Measurements from ENCODE around the gene TM4SF1.

The TM4SF1 gene

DNA sequence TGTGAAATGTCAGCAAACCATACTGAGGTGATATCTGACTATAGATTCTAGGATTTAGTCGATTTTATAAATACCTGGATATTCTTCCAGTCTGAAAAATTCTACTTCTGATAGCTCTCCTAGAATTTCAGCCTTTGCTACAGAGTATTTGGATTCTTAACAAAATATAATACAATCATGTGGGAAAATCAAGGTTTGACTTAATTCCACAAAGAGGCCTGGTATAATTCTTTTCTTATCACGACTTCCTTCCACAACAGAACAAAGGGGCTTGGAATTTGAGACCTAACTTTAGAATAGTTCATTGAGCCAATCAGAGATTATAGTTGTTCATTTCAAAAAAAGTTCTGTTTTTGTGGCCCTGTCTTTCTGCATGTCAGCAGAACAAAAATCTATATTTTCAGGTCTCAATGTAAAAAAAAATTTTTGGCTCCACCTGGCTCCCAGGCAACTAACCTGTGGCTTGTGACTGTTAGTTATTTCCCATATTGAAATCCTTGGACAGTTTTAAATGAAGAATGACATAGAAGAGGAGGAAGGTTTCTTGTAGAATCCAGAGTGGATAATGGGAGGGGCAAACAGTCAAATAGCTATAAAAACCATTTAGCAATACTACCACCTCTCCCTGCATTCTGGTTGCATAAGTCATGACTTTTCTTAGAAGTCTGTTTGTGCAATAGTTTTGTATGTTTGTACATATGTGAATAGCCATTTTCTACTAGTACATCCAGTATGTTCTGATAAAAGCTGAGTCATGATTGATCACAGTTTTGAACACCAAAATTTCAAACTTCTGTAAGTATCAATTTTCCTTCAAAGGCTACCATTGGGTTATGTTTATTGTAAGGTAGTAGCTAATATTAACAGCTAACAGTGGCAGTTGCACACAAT, 4.0 kb downstream of the TM4SF1 start:
- ATAC-seq, result no peak

DNA sequence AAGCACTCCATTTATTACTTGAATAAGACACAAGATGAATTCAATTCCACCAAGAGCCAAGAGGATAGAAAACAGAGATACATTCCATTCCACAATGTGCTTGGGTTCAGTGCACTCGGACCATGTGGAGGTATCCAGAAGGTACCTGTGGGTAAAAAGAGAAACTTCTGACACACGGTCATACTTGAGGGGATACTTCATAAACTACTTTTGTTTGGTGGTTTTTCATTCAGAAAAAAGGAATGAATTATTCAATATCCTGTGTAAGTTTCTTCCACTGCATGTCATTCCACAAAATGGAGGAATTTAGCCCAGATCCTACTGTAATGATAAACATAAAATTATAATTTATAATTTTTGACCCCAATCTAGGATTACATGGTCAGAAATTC, 5.7 kb downstream of the TM4SF1 start:
- ATAC-seq, result no peak

DNA sequence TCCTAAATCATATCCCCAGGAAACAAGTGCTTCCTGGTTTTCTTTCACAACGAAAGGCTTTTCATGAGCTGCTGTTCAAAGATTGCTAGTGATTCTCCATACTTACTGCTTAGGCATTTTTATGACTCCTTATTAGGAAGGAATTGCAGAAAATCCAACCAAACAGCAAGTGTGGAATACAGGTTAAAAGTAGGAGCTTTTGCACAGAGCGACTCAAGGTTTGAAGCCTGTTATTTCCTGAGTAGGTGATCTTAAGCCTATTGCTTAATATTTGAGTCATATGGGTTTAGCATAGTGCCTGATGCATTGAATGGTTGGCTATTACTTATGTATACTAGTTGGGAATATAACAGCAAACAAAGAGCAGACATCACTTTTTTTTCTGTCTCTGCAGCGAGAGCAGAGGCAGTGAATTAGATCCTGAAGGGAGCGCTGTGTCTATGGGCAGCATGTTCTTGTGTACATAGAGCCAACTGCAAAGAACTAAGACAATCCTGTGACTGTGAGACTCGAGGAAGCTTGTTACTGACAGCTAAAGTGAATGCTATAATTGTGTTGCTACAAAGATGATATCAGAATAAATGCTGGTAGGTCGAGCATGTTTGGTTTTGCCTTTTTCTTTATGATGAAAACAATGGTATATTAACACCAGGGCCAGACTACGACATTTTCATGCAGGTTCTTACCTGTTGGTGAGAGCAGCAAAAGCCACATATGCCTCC, 6.3 kb downstream of the TM4SF1 start:
- ATAC-seq, result no peak

DNA sequence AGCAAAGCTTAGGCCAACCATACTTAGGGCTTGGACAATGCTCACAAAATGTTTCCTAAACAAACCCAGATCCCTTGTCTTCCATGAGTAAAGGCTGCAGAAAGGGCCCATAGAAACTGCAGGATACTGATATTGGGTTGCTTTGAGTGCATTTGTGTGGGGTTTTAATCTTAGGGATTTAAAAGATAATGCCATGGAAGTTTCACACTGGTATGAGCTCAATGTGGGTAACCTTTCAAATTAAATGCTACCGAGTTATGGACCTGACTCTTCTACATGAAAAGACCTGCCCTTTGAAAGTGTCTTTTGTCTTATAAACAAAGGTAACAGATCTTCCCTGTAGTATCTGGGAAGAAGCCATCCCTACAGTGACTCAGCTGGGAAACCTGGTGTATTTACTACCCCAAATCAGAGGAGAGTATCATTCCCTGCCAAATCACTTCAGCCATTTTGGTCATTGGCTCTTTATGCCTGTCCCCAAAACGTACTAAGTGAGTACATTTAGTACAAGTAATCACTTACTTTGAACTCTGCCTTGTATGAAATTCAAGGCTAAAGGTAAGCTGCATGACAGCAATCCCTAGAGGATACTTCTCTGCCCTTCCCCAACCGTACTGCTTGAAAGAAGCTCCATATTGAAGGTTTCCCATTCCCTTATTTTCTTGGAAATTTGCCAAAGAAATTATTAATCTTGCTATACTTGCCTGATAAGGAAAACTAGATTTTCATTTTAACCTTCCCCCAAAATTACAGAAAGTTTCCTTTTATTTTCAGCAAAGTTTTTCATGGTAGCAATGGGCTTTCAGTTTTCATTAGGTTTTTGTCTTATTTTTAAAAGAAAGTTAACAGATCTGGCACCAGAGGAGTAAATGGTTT, 7.2 kb downstream of the TM4SF1 start:
- ATAC-seq, result no peak

DNA sequence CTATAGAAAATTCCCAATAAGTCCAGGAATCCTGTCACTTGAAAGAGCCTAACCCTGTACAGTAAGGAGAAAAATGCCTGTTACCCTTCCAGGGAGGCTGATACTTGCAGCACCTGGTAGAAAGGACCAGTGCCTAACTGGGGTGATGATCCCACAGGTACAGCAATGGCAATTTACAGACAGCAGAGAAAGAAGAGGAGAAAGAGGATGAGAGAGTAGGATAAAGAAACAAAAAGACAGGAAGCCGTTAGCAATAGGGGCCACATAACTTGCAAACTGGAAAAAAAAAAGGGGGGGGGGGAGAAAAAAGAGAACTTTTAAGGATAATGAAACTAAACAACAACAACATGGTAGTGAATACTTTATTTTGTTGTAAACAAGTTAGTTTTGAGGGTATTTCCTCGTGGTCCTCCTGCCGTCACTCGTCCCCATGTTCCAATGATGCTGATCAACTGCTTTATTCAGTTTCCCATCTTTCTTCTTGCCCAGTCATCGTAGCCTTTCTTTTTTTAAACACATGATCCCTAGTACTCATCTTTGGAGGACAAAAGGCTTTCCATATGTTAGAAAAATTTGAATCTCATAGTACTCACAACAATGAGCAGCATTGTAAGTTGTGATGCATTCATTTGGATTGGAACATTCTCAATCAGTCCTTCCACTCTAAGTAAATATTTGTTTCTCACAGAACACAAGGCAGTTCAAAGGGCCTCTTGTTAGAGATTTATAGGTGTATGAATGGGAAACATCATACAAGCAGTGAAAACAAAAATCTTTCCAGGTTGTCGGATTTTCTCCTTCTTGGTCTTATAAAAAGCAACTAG, 8.6 kb downstream of the TM4SF1 start:
- no peak for ATAC-seq

DNA sequence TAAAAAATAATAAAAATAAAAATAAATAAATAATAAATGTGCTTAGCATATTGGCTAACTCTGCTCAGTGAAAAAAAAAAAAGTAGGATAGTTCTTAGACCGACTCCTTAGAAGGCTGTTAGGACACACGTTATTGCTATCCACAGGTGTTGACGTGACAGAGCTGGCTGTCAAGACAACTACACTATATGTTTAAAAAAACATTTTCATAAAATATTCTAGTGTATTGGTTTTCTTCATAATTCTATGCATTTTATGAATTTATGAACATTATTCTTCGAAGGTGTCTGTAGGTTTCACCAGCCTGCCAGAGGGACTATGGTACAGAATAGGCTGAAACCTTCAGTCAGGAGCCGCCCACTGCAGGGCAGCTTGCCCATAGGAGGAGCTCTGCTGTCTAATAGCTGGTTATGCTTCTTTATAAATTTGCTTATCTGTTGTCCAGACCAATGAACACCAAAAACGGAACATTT, 9.2 kb downstream of the TM4SF1 start:
- no peak for ATAC-seq

DNA sequence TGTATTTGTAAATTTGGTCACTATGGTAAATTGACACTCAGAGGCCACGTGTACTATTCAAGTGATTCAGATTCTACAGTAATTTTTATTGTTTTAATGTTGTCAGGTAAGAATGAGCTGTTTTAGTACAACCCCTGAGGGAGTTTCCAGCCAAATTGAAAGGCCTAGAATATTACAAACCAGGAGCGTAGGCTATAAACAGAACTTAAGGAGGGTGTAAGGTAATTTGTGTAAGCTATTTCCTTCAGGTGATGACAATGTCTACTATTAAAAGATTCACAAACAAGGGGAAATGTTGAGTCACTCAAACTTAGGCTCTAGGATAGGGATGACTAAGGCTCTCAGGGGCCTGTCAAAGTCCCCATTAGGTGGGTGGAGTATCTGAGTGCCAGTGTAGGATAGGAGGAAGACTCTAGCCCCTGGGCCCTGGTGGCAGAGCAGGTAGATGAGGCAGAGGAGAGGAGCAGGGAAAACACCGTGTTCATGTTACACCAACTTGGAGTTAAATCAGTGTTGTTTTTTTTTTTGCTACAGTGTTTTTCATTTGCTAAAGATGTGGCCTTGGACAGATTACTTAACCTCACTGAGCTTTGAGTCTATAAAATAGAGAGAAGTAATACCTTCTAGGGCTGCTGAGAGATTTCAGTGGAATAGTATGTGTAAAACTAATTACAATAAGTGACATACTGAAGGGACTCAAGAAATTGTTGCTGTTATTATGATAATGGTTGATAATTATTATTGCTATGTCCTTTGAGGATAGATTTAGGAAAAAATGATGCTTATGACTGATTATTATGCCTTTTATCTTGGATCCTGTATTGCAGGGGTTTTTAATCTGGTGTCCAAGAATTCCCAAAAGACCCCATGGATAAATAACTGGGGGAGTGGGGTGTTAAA, 10.3 kb downstream of the TM4SF1 start:
- peak; percentile 82 to 83 for ATAC-seq

DNA sequence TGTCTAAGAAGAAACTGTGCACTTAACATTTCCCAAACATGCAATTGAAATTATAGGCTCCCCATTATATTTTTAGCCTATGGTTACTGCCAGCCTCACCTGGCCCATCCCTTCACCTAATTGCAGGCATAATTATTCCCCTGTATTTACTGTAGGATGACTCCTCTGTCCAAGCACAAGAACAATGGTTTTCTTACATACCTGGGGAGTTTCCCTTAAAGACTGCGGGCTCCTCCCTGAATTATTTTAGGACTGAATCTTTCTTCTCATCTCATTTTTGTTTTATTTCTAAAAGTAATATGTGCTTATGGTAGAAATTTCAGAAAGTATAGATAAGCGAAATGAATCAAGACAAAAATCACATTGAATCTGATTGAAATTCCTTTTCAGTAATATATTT, 11.4 kb downstream of the TM4SF1 start:
- ATAC-seq, result no peak

DNA sequence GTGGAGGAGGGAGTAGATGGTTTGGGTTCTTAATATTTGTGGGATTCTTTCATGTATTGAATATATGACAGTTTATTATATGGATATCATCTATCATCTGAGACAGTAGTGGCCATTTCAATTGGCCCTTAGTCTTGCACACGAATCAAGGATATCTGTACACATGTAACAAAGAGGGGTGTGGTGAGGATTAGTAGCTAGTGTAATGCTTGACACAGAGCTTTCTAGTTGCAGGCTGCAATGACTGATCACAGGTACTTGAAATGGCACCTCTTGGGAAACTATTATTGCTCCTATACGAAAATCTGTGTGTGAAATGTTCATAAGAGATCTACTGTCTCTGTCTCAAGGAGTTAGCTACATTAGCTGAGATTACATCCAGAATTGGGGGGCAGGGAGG, 12.8 kb downstream of the TM4SF1 start:
- no peak for ATAC-seq

DNA sequence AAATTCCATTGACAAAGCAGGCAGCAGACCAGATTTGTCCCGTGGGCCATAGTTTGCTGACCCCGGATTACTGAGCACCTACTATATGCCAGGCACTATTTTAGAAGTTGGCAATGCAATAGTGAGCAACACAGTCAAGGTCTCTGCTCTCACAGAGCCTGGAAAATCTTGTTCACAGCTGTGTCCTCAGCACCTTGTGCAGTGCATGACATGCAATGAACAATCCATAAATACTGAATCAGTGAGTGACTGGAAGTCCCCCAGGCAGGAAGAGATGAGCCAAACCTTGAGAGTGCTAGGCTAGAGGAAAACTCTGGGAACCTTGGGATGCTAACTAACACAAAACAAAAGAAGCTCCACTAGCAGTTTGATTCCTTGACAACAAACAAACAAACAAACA, 14.4 kb downstream of the TM4SF1 start:
- ATAC-seq, result no peak

DNA sequence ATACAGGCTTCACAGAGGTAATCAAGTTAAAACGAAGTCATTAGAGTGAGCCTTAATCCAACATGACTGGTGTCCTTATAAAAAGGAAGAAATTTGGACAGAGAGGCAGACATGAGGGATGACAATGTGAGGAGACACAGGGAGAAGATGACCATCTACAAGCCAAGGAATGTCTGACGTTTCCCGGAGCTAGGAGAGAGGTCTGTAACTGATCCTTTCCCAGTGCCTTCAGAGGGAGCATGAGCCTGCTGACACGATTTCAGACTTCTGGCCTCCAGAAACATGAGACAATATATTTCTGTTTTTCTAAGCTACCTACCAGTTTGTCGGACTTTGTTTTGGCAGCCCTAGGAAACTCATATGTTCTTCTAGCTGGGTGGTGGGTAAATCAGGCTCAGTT, 15.1 kb downstream of the TM4SF1 start:
- ATAC-seq, result no peak

DNA sequence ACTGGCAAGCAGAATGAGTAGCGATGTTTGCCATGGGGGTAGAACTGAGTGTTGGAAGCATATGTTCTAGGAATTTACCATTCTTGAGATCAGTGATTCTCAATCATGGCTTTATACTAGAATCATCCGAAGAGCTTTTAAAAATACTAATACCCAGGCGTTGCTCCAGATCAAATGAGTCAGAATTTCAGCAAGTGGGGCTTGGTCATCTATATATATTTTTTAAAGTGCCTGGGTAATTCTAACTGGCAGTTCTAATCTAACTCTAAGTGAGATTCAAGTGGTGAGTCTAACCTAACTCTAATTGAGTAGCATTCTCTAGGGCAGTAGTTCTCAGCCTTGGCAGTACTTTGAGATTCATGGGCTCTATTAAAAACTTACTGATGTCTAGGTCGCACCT, 20.8 kb downstream of the TM4SF1 start:
- no peak for ATAC-seq

DNA sequence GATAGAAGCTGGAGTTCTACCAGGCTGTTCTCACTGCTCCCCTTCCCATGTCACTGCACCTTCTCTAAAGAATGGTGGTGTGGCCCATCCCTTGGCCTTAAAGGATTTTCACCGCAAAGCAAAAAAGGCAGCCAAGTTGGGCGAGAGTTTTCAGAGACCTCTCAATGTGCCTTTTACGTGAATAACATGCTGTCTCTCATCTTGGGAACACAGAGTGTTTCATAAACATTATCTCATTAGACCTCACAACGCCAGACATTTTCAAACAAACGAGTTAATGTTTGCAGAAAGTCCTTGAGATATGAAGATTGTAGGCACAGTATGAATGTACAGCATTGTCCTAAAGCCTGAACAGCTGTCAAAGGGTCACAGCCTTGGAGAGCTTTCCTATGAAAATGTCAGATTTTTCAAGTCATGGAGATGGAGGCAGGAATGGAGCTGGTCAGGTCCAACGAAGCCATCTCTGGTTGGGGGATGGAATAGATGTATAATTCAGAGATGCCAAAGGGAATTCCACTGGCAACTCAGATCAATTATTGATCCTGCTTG, 21.3 kb downstream of the TM4SF1 start:
- ATAC-seq, result no peak

DNA sequence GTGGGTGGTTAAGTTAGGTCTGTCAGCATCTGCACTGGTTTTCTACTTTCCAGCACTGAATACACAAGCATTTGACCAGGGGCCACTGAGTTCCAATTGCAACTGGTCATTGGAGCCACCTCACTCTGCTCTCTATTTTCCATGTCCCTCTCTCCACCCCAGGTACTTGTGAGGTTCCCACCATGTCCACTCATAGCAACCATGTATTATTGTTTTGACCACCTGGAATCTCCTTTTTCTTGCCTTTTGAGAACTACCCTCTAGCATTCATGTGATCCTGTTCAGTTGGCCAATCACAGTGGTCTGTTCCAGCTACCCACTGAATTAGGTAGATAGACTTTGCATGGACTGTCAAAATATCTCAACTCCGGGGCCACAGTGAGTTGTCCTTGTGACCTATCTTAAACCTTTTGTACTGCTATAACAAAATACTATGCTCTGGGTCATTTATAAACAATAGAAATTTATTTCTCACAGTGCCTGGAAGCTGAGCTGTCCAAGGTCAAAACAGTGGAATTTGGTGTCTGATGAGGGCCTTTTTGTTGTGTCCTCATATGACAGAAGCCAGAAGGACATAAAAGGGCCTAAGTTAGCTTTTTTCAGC, 23.8 kb downstream of the TM4SF1 start:
- ATAC-seq, result no peak

DNA sequence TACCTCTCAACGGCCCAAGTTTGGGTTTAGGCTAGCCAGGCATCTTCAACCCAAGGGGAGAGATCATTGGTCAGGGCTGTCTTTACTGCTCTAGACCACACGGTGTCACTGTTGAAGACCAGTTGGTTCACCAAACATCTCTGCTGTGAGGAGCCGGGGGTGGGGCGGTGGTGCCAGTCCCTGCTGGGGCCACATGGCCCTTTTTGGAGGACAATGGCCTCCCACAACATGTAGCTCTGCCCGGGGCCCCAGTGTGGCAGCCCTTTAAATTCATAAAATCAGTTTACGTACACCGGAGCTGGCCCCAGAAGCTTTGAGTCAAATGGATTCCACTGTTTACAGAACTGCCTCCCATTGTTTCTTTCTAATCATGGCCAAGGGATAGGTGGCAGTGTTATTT, 24.9 kb downstream of the TM4SF1 start:
- peak in 1 of 2 donors; percentile 35 for ATAC-seq

DNA sequence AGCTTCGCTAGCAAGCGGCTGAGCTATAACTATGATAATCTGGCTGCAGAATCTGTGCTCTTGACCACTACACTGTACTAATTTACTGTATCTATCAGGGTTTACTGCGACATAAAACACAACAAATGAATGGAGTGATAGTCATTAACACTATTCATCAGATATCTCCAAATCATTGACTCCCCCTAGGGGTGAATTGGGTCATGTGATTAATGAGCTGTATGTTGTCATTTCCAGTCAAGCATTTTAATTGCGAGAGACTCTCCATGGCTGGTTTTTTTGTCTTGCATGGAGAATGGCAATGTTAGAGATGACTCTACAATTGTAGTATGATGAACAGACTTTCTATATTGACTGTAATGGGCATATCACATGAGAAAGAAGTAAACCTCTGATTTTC, 33.5 kb downstream of the TM4SF1 start:
- ATAC-seq, result no peak

DNA sequence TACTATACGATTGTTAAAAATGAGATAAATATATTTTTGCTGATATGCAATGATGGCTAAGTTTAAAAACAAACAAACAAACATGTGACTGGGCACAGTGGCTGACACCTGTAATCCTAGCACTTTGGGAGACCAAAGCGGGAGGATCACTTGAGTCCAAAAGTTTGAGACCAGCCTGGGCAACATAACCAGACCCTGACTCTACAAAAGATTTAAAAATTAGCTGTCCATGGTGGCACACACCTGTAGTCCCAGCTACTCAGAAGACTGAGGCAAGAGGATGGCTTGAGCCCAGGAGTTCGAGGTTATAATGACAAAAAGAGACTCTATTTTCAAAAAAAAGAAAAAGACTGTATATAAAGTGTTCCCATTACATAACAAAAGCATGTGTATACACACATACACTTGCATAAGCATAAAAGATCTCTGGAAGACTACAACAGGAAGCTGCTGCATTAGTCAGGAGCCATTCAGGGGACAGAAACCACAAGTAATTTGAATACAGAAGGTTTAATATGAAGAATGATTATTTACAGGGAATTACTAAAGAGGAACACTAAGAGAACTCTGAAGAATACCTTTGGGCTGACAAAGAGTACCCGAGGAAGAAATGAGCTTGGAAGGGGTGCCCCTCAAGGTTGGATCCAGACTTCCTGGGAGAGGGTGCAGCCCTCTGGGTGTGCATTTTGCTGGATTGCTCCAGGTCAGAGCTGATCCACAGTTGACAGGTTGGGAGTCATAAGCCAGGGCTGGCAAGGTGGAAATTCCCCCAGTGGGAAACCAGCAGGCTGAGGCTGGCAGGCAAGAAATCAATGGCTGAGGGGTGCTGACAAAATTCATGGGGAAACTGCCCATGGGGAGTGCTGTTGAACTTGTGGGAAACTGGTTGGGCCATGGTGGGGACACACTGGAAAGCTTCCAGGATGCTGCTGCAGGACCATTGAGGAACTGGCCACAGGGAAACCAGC, 34.8 kb downstream of the TM4SF1 start:
- ATAC-seq, result no peak

DNA sequence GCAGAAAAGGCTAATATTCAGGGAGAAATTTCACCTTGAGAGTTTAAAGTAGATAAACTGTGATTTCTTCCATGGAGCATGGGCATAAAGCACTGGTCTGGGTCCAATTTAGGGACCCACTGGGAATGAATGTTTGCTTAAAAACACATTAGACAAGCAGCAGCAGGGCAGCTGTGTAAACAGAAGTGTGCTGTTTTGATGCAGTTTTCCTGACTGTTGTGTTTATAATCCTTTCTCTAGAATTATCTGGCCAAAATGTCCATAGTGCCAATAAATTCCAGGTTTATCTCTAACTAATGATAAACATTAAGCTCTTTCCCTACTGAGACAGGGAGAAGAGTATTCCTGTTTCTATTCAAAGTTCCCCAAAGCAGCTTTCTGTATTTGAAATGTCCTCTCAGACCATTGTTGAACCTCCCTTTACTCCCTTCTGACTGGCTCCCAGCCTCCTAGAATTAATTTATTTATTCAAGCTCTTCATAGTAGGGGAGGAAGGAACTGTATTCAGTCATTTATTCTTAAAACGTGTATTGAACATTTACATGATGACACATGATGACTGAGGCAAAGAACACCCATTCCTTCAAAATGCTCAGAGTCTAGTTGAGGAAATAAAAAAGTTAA, 37.0 kb downstream of the TM4SF1 start:
- ATAC-seq, result no peak

DNA sequence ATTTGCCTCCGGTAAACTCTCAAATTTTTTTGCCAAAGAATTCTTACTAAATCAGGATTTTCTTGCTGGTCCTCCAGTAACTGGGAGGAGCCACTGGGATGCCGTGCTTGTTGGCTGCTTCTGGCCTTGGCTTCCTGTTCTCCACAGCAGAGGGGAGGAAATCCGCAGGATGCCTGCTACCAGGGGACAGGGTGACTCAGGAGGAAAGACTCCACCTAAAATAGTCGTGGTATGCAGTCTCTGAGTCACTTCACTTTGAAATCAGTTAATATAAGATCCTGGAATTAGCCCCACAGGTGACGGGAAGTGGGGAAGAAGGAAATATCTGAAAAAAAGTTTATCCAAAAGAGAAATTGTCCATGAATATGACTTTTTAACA, 37.5 kb downstream of the TM4SF1 start:
- ATAC-seq, result no peak
